GM23248 (cell line): ENCODE data around the gene SPRED3.

ENCODE experiments used
- EZH2 ChIP-seq: fragments of 200-600 bp; sonication (generic); IDR thresholded peaks from 2 replicates; pipeline ENCODE4 v1.6.1; 2018; ENCODE audit warnings: antibody characterized with exemption, mild to moderate bottlenecking; ENCODE audit not compliant: insufficient read depth, poor library complexity, severe bottlenecking
- EZH2phosphoT487 ChIP-seq: fragments of 200-600 bp; sonication (generic); IDR thresholded peaks from 2 replicates; pipeline ENCODE4 v1.6.1; 2018; ENCODE audit warnings: antibody characterized with exemption, moderate library complexity, mild to moderate bottlenecking, low read depth; ENCODE audit not compliant: insufficient read depth

DNA sequence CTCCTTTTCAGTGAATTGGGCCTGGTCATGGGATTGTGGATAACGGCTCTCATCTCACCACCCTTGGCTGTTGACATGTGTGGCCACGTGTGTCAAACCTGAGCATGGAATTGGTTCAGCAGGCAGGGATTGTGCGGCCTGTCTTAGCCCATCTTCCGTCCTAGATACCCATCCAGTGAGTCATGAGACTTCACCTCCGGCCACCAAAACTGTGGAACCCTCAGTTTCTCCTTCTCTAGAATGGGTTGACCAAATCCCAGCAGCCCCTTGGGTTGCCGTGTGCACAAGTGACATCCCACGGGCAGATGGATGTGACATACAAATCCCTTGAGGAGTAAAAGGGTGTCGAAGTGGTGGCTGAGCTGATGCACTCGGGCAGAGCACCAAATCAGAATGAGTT lies 7.4 kb upstream of the SPRED3 start:
- TF ChIP-seq EZH2 (no peak), EZH2phosphoT487 (no peak)
